HEK293T (cell line): ENCODE data around the gene C1QTNF3.

Experiments used
- BHLHE40 ChIP-seq: fragments of 450-650 bp; IDR thresholded peaks from 2 replicates; pipeline ENCODE4 v1.6.1; 2016; ENCODE audit warnings: mild to moderate bottlenecking, moderate library complexity, borderline replicate concordance
- FOXA1 ChIP-seq: fragments of 450-650 bp; IDR thresholded peaks from 2 replicates; pipeline ENCODE4 v1.6.1; 2016; ENCODE audit warnings: mild to moderate bottlenecking
- SUZ12 ChIP-seq: fragments of 450-650 bp; IDR thresholded peaks from 2 replicates; pipeline ENCODE4 v1.6.1; 2016; ENCODE audit warnings: mild to moderate bottlenecking

DNA sequence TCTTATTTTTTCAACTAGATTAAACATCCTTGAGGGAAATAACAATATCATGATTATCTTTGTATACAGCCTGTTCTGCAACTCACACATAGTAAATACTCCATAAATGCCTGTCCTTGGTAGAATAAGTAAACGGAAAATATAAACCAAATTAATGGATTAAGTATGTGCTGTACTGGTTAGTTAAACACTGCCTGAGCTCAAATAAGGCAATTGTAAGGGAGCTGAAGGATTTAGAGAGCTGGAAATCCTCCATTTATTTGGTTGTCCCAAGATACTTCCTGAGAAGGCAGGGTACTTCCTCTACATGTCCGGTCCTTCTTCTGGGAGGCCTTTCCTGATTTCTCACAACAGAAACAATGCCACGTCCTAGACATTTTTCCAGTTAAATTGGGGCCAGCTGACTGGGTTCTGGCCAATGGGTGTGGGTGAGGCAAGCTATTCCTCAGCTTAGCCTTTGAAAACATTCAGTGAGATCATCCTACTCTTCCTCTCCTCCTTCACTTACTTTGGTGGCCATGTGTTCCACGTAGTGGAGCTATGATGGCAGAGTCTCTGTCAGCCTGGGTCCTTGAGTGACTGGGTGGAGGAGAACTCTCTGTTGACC, 8.5 kb upstream of the C1QTNF3 start:
- TF ChIP-seq BHLHE40 (no peak), SUZ12 (no peak), FOXA1 (no peak)
